Peyer's patch (tissue), 4 donors: Measurements from ENCODE around the gene CLEC16A.

Experiments used
- CTCF ChIP-seq, 6 experiments: fragments of 450-650 bp in 4 of 6; fragments of 200-600 bp in 2 of 6; sonication (generic) in 1 of 6; IDR thresholded peaks; one replicate each; pipeline ENCODE4 v1.5.1; 2017 to 2019; ENCODE audit warnings: antibody characterized with exemption in 6 of 6, mild to moderate bottlenecking in 3 of 6, moderate library complexity in 1 of 6
- POLR2A ChIP-seq, 2 donors: fragments of 450-650 bp; IDR thresholded peaks; one replicate each; pipeline ENCODE4 v1.5.1; 2017; ENCODE audit warnings: antibody characterized with exemption in 2 of 2, mild to moderate bottlenecking in 2 of 2, moderate library complexity in 2 of 2

DNA sequence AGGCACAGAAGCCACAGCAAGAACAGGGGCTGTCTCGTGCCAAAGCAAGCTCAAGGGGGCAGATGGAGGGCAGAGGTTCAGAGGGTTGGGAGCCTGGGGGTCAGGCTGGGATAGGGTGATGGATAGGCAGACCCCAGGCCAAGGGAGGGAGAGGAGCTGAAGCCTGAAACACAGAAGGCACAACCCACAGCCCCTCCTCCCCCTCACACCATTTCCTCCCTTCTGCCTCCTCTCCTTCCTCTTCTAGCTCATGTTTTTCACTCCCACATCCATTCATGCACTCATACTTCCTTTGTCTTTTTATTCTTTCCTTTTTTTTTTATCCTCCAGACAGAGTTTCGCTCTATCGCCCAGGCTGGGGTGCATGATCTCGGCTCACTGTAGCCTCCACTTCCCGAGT is 250.5 kb downstream of the CLEC16A start:
- TF ChIP-seq CTCF (IDR thresholded peaks at IDR 0.05) (no peak), POLR2A (IDR thresholded peaks at IDR 0.05) (no peak)
